Prostate gland (tissue), 2 donors: ENCODE measurements around the gene IGFBP3. TPM values are rescaled to one million over a fixed set of nuclear protein-coding genes. Genes with fewer than 3 reads are reported as not detected.

Source experiments
- DNase-seq: peaks from one replicate; pipeline ENCODE4 v3.0.0-alpha.2; 2019; ENCODE audit warnings: low spot score
- H3K27ac ChIP-seq, 2 donors: fragments of 200-600 bp; sonication (generic); 2 replicates each; pipeline ENCODE4 v1.5.1; 2017 to 2019
- H3K27me3 ChIP-seq: fragments of 200-600 bp; sonication (generic); replicated peaks from 2 replicates; pipeline ENCODE4 v1.5.1; 2019; ENCODE audit not compliant: insufficient read depth
- H3K36me3 ChIP-seq, 2 donors: fragments of 200-600 bp; sonication (generic); 1 replicate in 1 of 2; 2 replicates in 1 of 2; pipeline versions ENCODE4 v1.5.1 to v1.8.1; 2017 to 2019
- H3K4me1 ChIP-seq: fragments of 200-600 bp; sonication (generic); replicated peaks from 2 replicates; pipeline ENCODE4 v1.5.1; 2019
- H3K4me3 ChIP-seq, 2 donors: fragments of 200-600 bp; sonication (generic); 2 replicates each; pipeline ENCODE4 v1.5.1; 2017 to 2019
- H3K9me3 ChIP-seq: fragments of 200-600 bp; sonication (generic); 2 replicates; pipeline ENCODE4 v1.5.1; 2017
- POLR2A ChIP-seq: fragments of 450-650 bp; IDR thresholded peaks from one replicate; pipeline ENCODE4 v1.6.1; 2016; ENCODE audit warnings: antibody characterized with exemption, mild to moderate bottlenecking
- POLR2AphosphoS5 ChIP-seq: sonication (generic); formaldehyde crosslinking; IDR thresholded peaks from one replicate; pipeline ENCODE4 v1.6.1; 2017; ENCODE audit warnings: antibody characterized with exemption
- WGBS: methylation state at CpG from one replicate; pipeline ENCODE4 v1.1.5; 2018; 5-methylcytosine and 5-hydroxymethylcytosine counted together
- intact Hi-C: fragments of 100-400 bp; cut with DNase I; formaldehyde crosslinking; loops from one replicate; pipeline ENCODE4 v1.14.2; 2022
- total RNA-seq, 2 donors: library from RNA; depleted of rRNA; stranded (reverse); fragments of >200 nt; gene quantifications; one replicate each; pipeline ENCODE4 v1.1.0, GENCODE V29; 2016
- TF ChIP-seq, protein P1 (sequence below), 4 experiments: fragments of 200-600 bp in 2 of 4; fragments of 450-650 bp in 2 of 4; sonication (generic) in 2 of 4; IDR thresholded peaks; 1 replicate in 3 of 4; 2 replicates in 1 of 4; pipeline ENCODE4 v1.5.1; 2016 to 2019; ENCODE audit warnings: antibody characterized with exemption in 4 of 4, mild to moderate bottlenecking in 2 of 4, moderate library complexity in 2 of 4

Gene IGFBP3
- total RNA-seq, 2 donors from 2014 or later = 71.6 to 105 TPM

DNA sequence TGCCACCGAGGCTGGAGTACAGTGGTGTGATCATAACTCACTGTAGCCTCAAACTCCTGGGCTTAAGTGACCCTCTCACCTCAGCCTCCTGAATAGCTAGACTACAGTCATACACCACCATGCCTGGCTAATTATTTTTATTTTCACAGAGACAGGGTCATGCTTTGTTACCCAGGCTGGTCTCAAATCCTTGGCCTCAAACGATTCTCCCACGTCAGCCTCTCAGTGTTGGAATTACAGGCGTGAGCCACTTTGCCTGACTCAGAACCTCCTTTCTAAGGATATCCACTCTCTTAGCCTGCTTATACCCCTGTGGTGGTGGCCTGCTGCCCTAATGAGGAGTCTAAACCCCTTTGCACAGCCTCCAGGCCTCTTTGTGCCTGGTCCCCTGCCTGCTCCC lies 36.9 kb downstream of the IGFBP3 start:
- WGBS = 95% methylated on average over 4 of the region's 4 CpGs
- H3K4me1 ChIP-seq = peaks cover 4% of the 10 kb centered on the region
- H3K36me3 ChIP-seq = no peaks in the 10 kb centered on the region
- H3K27ac ChIP-seq = no peak overlapping the region
- intact Hi-C loops = no loop called here
- H3K9me3 ChIP-seq = no peaks in the 10 kb centered on the region
- TF ChIP-seq POLR2A = no peak
- TF ChIP-seq POLR2AphosphoS5 = no peak
- TF ChIP-seq, protein P1, sequence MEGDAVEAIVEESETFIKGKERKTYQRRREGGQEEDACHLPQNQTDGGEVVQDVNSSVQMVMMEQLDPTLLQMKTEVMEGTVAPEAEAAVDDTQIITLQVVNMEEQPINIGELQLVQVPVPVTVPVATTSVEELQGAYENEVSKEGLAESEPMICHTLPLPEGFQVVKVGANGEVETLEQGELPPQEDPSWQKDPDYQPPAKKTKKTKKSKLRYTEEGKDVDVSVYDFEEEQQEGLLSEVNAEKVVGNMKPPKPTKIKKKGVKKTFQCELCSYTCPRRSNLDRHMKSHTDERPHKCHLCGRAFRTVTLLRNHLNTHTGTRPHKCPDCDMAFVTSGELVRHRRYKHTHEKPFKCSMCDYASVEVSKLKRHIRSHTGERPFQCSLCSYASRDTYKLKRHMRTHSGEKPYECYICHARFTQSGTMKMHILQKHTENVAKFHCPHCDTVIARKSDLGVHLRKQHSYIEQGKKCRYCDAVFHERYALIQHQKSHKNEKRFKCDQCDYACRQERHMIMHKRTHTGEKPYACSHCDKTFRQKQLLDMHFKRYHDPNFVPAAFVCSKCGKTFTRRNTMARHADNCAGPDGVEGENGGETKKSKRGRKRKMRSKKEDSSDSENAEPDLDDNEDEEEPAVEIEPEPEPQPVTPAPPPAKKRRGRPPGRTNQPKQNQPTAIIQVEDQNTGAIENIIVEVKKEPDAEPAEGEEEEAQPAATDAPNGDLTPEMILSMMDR (IDR thresholded peaks at IDR 0.05) = no peak
- DNase-seq = no peak
- peaks cover 2% of the 10 kb centered on the region for H3K27me3 ChIP-seq
- no peak overlapping the region for H3K4me3 ChIP-seq

DNA sequence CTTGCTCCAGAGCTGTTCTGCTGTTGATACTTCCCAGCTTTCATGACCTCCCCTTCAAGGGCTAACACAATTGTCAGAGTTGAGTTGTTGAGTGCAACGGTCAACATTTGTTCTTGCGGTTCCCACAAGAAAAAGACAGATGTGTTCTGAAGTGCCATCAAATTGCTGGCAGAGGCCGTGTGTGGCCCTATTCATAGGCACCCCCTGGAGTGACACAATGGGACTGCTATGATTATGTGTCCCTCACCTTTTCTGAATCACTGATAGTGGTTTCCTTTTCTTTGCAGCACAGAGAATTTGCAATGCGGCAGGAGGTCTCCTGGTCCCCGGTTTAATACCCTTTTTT lies 38.6 kb downstream of the IGFBP3 start:
- Histone ChIP-seq H3K9me3 (no peaks in the 10 kb centered on the region), H3K27ac (no peak overlapping the region), H3K36me3 (no peaks in the 10 kb centered on the region), H3K4me3 (no peak overlapping the region), H3K4me1 (no peaks in the 10 kb centered on the region), H3K27me3 (peaks cover 2% of the 10 kb centered on the region)
- WGBS = 72% methylated on average over 5 of the region's 5 CpGs
- no peak for DNase-seq
- intact Hi-C loops = no loop called here
- TF ChIP-seq POLR2AphosphoS5 (no peak), POLR2A (no peak)
- TF ChIP-seq, protein P1 (IDR thresholded peaks at IDR 0.05) = no peak

DNA sequence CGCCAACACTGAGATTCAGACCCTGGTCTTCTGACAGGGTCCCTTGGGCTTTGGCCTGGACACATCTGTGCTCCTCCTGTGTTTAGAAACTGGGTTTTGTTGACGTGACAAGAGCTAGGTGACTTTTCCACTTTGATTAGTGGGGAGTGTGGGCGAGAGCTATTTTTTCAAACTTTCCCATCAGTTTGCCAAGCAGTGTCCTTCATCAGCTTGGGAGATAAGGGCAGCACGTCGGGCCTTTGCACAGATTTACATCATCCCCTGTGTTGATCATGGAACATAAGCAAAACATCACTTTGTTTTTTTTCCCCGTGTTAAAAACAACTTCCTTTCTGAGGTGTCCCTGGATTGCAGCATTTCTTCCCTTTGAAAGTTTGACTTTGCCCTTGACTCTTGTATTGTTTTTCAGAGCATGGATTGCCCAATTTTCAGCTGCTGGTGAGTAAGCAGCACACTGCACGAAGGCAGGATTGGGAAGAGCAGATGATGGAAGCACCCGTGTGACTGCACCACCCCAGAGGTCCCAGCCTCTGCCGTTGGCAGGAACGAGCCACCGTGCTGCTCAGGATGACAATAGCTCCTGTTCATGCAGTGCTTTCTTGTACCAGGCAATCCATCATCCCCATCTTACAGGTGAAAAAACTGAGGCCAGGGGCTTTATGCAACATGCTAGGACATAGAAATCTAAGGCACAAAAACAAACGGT lies 39.2 kb downstream of the IGFBP3 start:
- TF ChIP-seq, protein P1 (IDR thresholded peaks at IDR 0.05) = no peak
- no peak for TF ChIP-seq POLR2AphosphoS5
- TF ChIP-seq POLR2A = no peak
- no peaks in the 10 kb centered on the region for H3K36me3 ChIP-seq
- intact Hi-C loops = no loop called here
- H3K4me1 ChIP-seq = no peaks in the 10 kb centered on the region
- H3K4me3 ChIP-seq = no peak overlapping the region
- H3K27ac ChIP-seq = no peak overlapping the region
- H3K27me3 ChIP-seq = no peaks in the 10 kb centered on the region
- WGBS = 74% methylated on average over 12 of the region's 12 CpGs
- no peaks in the 10 kb centered on the region for H3K9me3 ChIP-seq
- no peak for DNase-seq

DNA sequence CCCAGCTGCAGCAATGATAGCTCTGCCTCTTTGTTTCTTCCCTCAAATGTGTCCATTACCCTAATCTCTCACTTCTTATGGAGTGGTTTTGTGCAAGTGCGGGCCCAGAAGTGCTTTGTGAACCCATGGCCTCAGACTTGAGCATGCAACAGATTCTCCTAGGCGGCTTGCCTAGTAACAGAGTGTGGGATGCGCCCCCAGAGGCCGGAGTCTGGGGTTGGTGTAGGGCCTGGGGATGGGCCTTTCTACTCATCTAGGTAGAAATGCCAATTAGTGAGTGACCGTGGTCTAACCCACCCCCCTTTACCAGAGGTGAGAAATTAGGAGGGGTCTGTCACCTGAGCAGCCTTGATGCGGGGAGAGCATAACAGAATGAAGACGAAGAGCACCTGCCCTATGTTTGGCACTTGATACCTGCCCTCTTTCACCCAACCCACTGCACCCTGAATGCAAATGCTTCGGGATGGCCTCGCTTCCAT lies 39.8 kb downstream of the IGFBP3 start:
- 93% methylated on average over 9 of the region's 9 CpGs for whole genome bisulfite sequencing

More for the DNA sequence above, 39.8 kb downstream of the IGFBP3 start:
- TF ChIP-seq, protein P1 (IDR thresholded peaks at IDR 0.05) = no peak
- Histone ChIP-seq H3K4me3 (no peak overlapping the region), H3K36me3 (no peaks in the 10 kb centered on the region), H3K27ac (no peak overlapping the region), H3K27me3 (no peaks in the 10 kb centered on the region), H3K9me3 (no peaks in the 10 kb centered on the region), H3K4me1 (no peaks in the 10 kb centered on the region)
- no peak for DNase-seq
- intact Hi-C loops = no loop called here
